ENCODE measurements around the gene TNIP2.

The TNIP2 gene

DNA sequence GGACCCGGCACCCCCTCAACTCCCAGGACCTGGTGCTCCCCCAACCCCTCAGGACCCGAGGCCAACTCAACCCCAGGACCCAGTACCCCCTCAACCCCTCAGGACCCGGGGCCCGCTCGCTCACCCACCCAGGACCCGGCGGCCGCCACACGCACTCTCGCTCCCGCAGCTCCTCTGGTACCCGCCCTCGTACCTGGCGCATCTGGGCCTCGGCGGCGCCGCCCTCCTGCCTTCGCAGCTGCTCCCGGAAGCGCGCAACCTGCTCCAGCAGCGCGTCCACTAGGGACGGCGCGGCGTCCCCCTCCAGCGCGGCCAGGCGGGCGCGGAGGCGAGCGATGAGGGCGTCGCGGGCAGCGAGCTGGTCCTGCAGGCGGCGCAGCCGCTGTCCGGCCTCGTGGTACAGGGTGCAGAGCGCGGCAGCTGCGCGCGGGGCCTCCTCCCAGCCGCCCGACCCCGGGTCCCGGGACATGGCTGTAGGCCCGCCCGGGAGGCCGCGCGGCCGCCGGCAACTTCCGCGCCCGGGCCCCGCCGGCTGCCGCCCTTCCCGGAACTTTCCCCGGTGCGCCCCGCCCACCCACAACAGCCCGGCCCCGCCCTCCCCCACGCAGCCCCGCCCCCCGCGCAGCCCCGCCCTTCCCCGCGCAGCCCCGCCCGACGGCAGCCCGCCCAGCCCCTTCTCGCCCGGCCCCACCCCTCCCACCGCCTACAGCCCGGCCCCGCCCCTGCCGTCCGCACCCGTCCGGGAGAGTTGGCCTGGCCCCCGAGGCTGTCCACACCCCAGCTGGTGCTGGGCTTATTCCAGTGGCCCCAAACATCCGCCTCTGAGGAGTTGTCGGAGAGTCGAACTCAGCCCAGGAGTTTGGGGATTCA, at the start of gene TNIP2:
Gene TNIP2 (minus strand): TSS at position 516 of the 870 bp plus-strand sequence. CDS start 47 bp downstream, at position 469.
- DNase-seq: no peak

DNA sequence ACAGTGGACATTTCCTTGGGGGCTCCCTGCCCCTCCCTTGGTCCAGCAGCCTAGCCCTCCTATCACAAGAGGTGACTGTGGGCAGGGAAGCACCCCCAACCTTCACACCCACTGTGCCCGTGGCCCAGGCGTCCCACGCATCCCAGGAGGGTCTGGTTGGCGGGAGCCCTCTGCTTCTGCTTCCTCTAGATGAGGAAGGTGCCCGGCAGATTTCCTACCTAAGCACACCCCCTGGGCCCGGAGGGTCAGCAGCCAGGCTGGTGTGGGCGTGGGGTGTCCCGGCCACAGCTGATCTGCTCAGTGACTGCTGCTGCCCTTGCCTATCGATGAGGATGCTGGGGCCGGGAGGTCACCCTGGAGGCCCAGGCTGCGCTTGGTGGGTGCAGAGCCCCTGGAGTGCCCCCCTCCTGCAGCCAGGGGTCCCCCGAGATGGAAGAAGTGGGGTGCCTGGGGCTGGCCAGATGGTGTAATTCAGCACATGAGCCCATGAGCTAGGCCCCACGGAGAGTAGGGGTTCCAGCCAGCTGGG, 48.9 kb upstream of the TNIP2 start:
- no peak for DNase-seq

GRCh38 chr4:2804449-2804972, 48.4 kb upstream of the TNIP2 start:
- no peak for DNase-seq

GRCh38 chr4:2803624-2804448, 47.7 kb upstream of the TNIP2 start:
- DNase-seq: no peak

GRCh38 chr4:2802618-2803531, 46.7 kb upstream of the TNIP2 start:
- DNase-seq: no peak

- no peak for DNase-seq
These were observed 44.8 kb upstream of the TNIP2 start for GRCh38 chr4:2800691-2801596.

DNA sequence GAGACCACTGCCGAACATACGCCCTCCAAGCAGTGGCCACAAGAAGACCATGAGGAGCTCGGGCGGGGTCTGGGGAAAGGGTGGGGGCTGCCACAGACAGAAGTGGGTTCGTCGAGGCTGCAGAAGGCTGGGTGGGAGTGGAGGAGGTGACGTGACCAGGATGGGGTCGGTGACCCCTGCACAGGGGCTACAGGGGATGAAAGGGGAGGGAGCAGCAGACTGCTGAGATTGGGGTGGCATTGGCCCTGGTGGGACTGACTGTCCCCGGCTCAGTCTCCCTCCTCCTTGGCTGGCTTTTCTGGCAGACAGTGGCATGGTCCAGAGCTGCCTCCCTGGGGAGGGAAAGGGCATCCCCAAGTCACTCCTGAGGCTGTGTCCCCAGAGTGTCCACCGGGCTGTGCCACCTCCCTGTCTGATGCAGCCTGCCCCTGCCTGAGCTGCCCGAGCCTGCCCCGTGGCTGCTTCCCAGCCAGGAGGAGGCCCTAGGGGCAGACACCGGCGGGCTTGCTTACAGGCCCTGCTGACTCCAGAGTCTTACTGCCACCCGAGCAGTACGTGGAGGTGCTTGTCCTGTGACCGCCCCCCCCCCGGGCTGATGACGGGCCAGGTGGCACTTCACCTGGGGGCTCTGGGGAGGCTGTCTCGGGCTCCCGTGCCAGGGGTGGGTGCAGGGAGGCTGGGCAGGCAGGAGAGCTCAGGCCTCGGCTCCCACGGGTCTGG, 44.0 kb upstream of the TNIP2 start:
- no peak for DNase-seq

- DNase-seq: no peak
These were observed 43.2 kb upstream of the TNIP2 start for GRCh38 chr4:2799224-2799911.

DNA sequence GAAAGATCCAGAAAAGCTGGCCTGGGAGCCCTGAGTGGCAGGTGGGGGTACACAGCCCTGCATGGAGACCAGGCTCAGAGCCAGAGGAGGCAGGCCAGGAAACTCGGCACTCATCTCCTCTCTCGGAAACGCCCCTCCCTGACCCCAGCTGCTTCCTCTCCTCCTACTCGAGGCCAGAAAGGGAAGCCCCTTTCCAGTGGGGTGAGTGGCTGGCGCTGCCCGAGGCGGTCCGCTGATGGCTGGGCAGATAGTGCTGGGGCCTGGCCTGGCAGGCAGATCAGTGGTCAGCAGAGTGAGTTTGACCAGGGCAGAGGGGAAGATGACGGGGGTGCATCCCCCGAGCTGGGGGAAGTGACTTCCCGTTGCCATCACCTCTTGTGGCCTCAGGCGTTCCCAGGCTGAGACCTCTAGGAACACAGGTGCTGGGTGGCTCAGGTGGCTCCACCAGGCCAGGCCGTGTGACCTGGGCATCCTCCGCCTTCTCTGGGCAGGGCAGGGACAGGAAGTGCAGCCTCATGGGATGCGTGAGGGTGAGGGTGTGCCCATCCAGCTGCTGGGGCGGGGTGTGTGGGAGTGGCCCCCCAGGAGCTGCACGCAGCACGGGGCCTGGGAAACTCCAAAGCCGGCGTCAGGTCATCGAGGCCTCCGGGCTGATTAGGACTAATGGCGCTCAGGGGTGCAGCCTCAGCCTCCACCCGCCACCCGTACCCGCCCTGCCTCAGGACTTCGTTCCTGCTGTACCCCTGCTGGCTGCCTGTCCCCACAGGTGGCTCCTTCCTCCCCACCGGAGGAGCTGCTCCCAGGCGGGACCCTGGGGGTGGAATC, 42.5 kb upstream of the TNIP2 start:
- DNase-seq: no peak

- no peak for DNase-seq
These were observed 41.6 kb upstream of the TNIP2 start for GRCh38 chr4:2797545-2798305.

- no peak for DNase-seq
These were observed 40.9 kb upstream of the TNIP2 start for GRCh38 chr4:2796849-2797544.

GRCh38 chr4:2795893-2796848, 40.0 kb upstream of the TNIP2 start:
- DNase-seq: no peak

GRCh38 chr4:2795300-2795892, 39.3 kb upstream of the TNIP2 start:
- DNase-seq: no peak

- no peak for DNase-seq
These were observed 38.6 kb upstream of the TNIP2 start for GRCh38 chr4:2794486-2795299.

All from NCI-H524 treated with DMSO at 0.1 percent for 48 hours (cell line).